Activated CD8-positive, alpha-beta memory T cell treated with anti-CD3 and anti-CD28 coated beads for 48 hours (primary cell): ENCODE measurements around the gene CHERP.

Source experiments
- DNase-seq, 3 experiments: peaks; one replicate each; pipeline ENCODE4 v3.0.0-alpha.2; 2020; ENCODE audit warnings: low read depth in 2 of 3, low spot score in 2 of 3

The CHERP gene, protein sequence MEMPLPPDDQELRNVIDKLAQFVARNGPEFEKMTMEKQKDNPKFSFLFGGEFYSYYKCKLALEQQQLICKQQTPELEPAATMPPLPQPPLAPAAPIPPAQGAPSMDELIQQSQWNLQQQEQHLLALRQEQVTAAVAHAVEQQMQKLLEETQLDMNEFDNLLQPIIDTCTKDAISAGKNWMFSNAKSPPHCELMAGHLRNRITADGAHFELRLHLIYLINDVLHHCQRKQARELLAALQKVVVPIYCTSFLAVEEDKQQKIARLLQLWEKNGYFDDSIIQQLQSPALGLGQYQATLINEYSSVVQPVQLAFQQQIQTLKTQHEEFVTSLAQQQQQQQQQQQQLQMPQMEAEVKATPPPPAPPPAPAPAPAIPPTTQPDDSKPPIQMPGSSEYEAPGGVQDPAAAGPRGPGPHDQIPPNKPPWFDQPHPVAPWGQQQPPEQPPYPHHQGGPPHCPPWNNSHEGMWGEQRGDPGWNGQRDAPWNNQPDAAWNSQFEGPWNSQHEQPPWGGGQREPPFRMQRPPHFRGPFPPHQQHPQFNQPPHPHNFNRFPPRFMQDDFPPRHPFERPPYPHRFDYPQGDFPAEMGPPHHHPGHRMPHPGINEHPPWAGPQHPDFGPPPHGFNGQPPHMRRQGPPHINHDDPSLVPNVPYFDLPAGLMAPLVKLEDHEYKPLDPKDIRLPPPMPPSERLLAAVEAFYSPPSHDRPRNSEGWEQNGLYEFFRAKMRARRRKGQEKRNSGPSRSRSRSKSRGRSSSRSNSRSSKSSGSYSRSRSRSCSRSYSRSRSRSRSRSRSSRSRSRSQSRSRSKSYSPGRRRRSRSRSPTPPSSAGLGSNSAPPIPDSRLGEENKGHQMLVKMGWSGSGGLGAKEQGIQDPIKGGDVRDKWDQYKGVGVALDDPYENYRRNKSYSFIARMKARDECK

DNA sequence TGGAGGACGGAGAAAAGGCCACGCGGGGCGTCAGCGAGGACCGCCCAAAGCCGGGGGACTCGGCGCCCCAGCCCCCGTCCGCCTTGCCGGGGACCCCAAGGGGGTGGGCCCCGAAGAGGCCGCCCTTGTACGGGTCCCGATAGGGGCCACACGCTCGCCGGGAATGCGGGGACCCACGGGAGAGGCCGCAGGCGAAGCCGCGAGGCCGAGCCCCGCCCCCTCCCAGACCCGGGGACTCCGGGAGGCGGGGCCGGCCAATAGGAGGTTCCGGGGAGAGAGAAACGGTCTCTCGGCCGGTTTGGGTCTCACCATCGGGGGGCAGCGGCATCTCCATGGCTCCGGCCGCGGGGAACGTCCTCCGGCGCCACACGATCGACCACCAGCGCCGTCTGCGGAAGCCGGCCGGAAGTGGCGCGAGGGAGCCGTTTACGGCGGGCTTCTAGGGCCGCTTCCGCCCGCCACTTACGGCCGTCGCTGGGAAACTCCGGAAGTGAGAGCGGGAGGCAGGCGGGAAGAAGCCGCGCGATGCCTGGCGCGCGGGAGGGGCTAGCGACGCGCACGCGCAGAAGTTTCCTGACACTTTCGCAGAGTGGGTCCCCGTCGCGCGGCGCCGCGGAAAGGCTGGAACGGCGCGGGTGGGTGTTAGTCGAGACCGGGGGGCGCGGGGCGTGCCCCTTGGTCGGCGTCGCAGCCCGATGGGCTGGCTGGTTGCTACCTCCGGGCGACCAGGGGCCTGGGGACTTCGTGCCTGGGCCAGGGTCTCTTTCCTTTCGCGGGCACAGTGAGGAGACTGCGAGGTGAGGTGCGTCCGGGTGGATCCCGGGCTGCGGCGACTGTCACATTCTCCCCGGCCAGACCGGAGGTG is at the start of gene CHERP:
TSS of gene CHERP (minus strand) at position 393 of the 865 bp plus-strand sequence. CDS start at position 334, 59 bp downstream.
- DNase-seq = peak; percentile 80 to 87 (median 83)

DNA sequence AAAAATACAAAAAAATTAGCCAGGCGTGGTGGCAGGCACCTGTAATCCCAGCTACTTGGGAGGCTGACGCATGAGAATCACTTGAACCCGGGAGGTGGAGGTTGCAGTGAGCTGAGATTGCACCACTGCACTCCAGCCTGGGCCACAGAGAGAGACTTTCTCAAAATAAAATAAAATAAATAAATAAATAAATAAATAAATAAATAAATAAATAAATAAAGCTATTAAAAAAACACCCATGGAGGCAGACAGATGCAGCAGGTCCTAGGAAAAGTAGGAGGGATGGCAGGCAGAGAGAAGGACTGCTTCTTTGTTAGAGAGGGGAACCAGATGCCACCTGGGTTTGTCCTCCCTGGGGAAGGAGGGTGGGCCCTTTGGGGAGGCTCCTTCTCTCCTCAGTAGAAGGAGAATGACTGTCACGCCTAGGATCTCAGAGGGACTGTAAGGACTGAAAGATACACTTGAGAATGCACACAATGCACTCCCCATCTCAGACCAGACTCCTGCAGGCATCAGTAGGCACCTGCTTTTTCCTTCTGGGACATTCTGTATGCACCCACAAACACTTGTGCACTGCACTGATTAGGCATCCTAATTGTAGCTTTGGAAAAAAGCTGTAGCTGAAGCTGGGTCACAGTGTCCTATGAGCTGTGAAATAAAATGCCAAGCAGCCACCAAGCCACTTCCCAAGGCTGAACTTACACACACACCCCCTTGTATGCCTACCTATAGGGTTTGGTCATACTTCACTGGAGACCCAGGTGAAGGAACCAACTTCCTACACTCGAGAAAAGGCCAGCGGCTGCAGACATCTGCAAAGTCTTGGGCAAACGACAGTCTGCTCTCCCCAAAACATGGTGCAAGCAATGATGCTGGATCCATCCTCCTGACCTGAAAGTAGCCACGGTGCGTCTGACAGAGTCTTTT is 48.9 kb upstream of the CHERP start:
- no peak for DNase-seq

DNA sequence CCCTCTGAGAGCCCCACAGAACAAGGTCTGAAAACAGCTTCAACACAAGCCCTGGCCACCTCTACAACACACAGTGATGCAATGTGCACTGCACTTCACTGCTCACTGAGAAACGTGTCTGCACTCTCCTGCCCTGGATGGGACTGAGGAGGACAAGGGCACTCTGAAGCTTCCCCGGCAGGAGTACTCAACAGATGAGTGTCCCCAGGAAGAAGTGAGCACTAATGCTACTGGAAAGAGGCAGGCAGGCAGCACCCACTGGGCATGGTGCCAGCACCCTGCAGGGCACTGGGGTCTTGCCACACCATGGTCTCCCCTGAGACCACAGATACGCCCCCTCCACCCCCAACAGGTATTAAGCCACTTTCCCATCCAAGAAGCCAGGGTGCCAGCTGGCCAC is 47.7 kb upstream of the CHERP start:
- DNase-seq = no peak

DNA sequence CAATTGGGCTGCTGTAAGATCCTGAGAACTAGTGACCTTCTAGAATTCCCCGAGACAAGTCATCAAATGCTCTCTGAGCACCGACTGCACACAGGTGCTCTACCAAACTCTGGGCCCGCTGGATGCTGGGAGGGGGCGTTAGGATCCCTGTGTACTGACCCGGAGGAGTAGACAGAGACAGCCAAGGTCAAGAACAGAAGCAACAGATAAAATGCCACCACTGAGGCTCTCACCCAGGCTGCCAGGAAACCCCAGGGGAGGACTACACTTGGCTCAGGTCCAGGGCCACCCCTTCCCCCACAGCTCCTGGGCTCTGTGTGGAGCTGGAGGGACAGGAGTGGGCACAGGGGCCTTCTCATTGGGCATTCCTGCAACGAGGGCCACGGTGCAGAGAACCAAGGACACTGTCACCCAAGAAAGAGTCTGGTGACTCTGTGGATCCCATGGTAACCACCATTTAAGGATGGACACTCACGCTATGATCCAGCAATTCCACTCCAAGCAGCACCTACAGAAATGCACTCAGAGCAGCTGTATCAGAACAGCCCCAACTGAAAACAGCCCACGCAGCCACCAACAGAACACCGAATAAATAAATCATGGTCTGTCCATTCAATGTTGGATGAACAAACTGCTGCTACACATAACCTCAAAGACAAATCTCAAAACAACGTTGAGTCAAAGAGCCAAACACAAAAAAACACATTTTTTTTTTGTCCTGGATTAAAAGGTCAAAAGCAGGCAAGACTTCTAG is 46.8 kb upstream of the CHERP start:
- DNase-seq = no peak

GRCh38 chr19:16587833-16588823 is 45.9 kb upstream of the CHERP start:
- no peak for DNase-seq

DNA sequence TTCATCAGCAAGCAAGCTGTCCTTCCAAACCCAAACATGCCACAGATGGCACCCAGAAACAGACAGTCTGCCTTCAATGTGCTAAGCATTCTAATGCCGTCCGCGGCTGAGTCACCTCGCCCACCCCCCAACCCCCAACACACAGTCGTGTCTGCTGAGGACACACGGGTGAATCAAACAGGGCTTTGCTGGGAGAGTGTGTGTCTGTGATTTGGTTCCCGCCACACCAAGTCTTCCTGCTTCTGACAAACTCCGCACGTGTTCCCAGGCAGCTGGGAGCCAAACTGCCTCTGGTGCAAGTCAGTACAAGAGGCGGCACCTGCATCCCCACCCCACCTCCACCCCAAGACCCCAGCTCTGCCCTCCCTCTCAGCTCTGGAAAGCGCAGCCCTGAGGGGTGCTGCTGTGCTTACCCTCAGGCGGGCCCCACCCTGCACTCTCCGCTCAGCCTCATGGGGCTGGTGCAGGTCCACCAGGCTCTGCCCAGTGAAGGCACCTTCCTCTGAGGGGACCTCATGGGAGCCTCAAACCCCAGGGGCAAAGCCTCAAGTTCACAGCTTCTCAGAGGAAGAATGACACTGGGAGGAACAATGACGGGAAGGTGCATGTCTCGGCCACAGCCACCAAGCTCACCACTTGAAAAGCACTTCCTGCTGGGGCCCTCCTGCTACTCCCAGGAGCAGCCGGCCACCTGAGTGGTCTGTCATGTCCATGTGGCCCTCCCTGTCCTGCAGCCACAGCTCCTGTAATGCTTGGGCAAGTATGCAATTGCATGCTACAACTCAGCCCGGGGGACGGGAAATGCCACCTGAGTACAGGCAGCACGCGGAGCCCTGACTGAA is 45.0 kb upstream of the CHERP start:
- DNase-seq = no peak

GRCh38 chr19:16586477-16586871 is 44.2 kb upstream of the CHERP start:
- DNase-seq = no peak

GRCh38 chr19:16585808-16586476 is 43.7 kb upstream of the CHERP start:
- no peak for DNase-seq

DNA sequence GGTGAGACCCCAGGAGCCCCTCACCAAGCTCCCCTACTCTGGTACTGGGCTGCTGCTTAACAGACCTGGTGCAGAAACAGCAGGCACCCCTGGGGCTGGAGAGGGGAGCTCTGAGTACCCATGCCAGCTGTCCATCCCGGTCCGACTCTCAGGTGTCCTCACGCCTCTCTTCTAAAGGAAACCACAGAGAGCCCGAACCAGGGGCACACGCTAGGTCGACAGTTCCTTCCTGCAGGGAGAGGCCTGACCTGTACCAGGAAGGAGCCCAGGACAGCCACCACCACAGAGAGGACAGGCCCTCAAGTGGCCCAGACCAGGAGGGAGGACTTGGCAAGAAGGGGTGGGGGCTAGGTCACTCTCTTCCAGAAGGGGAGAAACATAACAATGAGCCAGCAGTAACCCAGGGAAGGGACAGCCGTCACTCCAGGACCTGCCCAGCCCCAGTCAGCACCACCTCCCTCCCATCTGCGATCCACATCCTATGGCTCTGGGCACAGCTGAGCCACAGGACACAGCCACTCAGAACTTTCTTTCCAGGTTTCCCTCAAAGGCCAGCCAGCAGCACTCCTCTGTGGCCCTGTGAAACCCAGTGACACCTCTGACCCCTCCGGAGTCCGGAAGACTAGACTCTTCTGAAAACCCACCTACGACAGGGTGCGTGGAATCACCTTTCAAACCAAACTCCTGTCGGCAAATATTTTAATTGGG is 43.0 kb upstream of the CHERP start:
- DNase-seq = no peak

- DNase-seq = peak in 2 of 3 experiments; percentile 57 to 75
Measured at GRCh38 chr19:16584248-16585093, 42.2 kb upstream of the CHERP start.

GRCh38 chr19:16582486-16583261 is 40.4 kb upstream of the CHERP start:
- DNase-seq = no peak

GRCh38 chr19:16581971-16582343 is 39.7 kb upstream of the CHERP start:
- no peak for DNase-seq

DNA sequence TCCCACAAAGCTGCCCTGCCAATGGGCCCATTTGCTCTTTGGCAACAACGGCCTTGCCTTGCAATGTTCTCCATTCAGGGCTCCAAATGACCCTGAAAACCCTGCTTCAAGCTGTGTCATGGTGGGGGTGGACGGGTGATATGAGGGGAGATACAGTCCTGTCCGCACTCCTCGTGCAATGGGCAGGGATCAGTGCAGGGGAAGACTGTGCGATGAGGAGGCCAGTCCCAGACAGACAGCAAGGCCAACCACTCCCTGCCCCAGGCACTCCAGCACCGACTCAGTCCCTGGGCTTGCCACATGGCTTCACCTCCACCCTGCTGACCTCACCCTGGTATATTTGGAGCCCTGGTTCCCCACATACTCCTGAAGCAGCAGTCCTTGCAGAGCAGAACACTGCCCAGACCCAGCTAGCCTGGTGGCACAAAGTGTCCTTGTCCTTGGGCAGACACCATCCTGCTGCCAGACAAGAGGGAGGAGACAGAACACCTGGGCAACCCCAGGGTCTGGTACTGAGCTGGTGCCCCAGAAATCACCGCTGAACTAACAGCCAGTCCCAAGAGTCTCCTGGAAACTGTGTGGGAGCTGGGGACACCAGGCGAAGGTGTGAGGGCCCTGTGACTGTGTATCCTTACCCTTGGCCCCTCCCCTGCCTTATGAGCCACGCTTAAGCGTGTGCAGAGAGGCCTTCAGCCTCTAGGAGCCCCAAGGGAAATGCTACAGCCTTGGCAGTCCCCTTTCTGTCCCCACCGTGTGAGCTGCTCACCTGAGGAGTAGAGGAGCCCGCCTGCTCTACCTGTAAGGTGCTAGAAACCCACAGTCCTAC is 39.1 kb upstream of the CHERP start:
- DNase-seq = no peak

- DNase-seq = no peak
Measured at GRCh38 chr19:16579381-16579780, 37.1 kb upstream of the CHERP start.
